GM10266 (cell line): Measurements from ENCODE around the gene SLC28A1.

Experiments
- DNase-seq: peaks from one replicate; pipeline ENCODE4 v3.0.0; 2012; ENCODE audit errors: extremely low spot score
- TF ChIP-seq, protein P1 (sequence below): IDR thresholded peaks from 2 replicates; pipeline ENCODE4 v1.5.1; 2012; ENCODE audit warnings: mild to moderate bottlenecking, low read depth; ENCODE audit not compliant: control insufficient read depth, insufficient read depth; ENCODE audit errors: missing control alignments

The SLC28A1 gene

DNA sequence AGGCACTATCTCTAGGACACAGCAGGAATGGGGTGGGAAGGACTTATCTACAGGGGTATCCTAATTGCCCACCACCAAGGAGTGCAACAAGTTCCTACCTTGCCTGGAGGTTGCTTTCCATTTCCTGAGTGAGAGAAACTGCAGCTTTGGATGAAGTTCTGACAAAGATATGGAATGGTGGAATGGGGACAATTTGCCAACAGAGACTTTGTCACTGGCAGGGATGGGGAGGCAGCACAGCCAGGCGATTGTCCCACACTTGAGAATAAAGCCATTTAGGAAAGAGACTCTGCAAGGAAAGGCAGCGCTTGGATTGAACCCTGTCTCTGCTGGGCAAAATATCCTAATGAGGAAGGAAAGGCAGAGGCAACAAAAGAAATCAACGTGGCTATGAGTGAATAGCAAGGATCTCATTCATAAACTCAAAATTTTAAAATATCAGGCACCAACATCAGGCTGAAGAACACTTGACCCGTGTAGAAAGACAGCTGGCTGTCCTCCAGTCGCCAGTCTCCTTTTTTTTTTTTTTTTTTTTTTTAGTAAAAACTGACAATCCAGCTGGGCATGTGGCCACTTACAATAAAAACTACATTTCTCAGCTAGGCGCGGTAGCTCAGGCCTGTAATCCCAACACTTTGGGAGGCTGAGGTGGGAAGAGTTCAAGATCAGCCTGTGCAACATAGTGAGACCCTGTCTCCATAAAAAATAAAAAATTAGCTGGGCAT is 65.5 kb downstream of the SLC28A1 start:
- TF ChIP-seq, protein P1, sequence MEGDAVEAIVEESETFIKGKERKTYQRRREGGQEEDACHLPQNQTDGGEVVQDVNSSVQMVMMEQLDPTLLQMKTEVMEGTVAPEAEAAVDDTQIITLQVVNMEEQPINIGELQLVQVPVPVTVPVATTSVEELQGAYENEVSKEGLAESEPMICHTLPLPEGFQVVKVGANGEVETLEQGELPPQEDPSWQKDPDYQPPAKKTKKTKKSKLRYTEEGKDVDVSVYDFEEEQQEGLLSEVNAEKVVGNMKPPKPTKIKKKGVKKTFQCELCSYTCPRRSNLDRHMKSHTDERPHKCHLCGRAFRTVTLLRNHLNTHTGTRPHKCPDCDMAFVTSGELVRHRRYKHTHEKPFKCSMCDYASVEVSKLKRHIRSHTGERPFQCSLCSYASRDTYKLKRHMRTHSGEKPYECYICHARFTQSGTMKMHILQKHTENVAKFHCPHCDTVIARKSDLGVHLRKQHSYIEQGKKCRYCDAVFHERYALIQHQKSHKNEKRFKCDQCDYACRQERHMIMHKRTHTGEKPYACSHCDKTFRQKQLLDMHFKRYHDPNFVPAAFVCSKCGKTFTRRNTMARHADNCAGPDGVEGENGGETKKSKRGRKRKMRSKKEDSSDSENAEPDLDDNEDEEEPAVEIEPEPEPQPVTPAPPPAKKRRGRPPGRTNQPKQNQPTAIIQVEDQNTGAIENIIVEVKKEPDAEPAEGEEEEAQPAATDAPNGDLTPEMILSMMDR = no peak
- no peak for DNase-seq

GRCh38 chr15:84950570-84951111 is 66.2 kb downstream of the SLC28A1 start:
- TF ChIP-seq, protein P1 = no peak
- DNase-seq = no peak

DNA sequence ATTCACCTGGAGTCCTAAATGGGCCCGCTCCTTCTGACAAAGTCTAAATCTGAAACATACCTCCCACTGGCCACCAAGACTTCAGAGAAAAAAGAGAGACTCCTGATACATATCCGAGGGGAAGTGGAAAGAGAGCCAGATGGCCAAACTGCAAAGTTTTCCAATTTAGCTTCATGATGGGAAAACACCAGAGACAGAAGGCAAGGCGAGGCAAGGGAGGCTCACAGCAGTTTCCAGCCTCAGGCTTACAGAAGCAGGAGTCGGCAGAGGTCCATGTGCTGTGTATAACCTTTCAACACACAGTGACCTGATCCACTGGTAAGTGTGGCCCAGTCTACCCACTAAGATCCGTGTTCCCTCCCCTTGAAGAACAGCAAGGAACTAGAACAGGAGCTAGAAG is 67.3 kb downstream of the SLC28A1 start:
- TF ChIP-seq, protein P1 = no peak
- DNase-seq = no peak

GRCh38 chr15:84953136-84953535 is 68.7 kb downstream of the SLC28A1 start:
- DNase-seq = no peak
- TF ChIP-seq, protein P1 = no peak

- DNase-seq = no peak
- TF ChIP-seq, protein P1 = no peak
These were observed 69.3 kb downstream of the SLC28A1 start for GRCh38 chr15:84953726-84954125.

- TF ChIP-seq, protein P1 = peak; percentile 76
- DNase-seq = peak; percentile 55
These were observed 70.8 kb downstream of the SLC28A1 start for GRCh38 chr15:84955089-84955848.

DNA sequence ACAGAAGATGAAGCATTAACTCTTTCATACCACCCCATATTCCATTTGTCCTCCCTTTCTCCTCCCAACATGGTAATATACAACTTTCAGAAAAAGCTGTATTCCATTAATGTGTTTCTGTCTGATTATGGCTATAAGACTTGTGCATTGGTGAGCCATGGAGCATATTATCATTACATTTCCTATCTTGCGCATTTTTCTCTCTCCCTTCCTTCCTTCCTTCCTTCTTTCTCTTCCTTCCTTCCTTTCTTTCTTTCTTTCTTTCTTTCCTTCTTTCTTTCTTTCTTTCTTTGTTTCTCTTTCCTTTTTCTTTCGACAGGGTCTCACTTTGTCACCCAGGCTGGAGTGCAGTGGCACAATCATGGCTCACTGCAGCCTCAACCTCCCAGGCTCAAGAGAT is 71.7 kb downstream of the SLC28A1 start:
- DNase-seq = no peak
- TF ChIP-seq, protein P1 = no peak
